Fibroblast of the aortic adventitia (primary cell): ENCODE results near the gene TMCO4. TPM values are rescaled to one million over a fixed set of nuclear protein-coding genes. Genes with fewer than 3 reads are reported as not detected.
A peak's percentile ranks its signal among the peaks of the same experiment; 100 is the strongest.

Source experiments
- DNase-seq: peaks from one replicate; pipeline ENCODE4 v3.0.0-alpha.2; 2010; ENCODE audit warnings: low read depth
- H3K4me3 ChIP-seq: 2 replicates; pipeline ENCODE4 v1.5.1; 2011; ENCODE audit warnings: low read depth, mild to moderate bottlenecking, control low read depth, low read length, moderate library complexity
- total RNA-seq: library from RNA; depleted of rRNA; stranded (reverse); fragments of >200 nt; gene quantifications from 2 replicates; pipeline ENCODE4 v1.2.3, GENCODE V29; 2012; ENCODE audit warnings: low replicate concordance
- TF ChIP-seq, protein P1 (sequence below): IDR thresholded peaks from 2 replicates; pipeline ENCODE4 v1.5.1; 2011; ENCODE audit warnings: mild to moderate bottlenecking, low read length, control low read depth, inconsistent platforms; ENCODE audit not compliant: insufficient read depth

TMCO4 gene
- total RNA-seq, 1 donor = 30.9 TPM

DNA sequence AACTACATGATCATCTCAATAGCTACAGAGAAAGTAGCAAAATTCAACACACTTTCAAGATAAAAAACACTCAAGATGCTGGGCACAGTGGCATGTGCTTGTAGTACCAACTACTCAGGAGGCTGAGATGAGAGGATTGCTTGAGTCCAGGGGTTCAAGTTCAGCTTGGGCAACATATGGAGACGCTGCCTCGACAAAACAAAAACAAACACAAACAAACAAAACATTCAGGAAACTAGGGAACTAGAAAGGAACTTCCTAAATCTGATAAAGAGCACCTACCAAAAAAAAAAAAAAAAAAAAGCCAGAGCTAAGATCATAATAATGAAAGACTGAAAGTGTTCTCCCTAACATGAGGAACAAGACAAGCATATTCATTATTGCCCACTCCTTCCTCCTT, 38.1 kb upstream of the TMCO4 start:
- TF ChIP-seq, protein P1, sequence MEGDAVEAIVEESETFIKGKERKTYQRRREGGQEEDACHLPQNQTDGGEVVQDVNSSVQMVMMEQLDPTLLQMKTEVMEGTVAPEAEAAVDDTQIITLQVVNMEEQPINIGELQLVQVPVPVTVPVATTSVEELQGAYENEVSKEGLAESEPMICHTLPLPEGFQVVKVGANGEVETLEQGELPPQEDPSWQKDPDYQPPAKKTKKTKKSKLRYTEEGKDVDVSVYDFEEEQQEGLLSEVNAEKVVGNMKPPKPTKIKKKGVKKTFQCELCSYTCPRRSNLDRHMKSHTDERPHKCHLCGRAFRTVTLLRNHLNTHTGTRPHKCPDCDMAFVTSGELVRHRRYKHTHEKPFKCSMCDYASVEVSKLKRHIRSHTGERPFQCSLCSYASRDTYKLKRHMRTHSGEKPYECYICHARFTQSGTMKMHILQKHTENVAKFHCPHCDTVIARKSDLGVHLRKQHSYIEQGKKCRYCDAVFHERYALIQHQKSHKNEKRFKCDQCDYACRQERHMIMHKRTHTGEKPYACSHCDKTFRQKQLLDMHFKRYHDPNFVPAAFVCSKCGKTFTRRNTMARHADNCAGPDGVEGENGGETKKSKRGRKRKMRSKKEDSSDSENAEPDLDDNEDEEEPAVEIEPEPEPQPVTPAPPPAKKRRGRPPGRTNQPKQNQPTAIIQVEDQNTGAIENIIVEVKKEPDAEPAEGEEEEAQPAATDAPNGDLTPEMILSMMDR = no peak
- DNase-seq = no peak
- no peak overlapping the region for H3K4me3 ChIP-seq

DNA sequence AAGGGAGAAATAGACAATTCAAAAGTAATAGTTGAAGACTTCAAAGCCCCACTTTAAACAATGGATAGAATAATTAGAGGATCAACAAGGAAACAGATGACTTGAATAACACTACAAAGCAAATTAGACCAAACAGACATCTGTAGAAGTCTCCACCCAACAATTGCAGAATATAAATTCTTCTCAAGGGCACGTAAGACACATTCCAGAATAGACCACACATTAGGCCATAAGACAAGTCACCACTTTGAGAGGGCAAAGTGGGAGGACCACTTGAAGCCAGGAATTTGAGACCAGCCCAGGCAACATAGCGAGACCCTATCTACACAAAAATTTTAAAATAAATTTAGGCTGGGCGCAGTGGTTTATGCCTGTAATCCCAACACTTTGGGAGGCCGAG, 35.9 kb upstream of the TMCO4 start:
- DNase-seq = no peak
- TF ChIP-seq, protein P1 = no peak
- no peak overlapping the region for H3K4me3 ChIP-seq

DNA sequence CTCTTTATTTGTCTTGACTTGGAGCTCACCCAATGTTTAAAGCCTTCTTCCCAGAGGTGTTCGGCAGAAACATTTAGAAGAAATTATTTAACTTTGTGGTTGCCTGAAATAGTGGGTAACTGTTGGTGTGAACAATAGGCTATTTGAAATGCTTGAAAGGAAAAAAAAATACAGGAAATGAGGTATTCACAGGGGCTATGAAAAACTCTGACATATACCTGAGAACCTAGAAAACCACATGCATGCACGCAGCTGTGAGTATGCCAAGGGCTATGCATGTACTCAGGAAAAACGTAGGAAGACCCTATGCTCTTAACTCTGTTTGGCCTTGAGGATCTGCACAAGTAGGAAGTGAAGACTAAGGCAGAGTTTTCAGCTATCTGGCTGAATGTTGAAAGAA, 31.7 kb upstream of the TMCO4 start:
- no peak overlapping the region for H3K4me3 ChIP-seq
- DNase-seq = no peak
- TF ChIP-seq, protein P1 = no peak

DNA sequence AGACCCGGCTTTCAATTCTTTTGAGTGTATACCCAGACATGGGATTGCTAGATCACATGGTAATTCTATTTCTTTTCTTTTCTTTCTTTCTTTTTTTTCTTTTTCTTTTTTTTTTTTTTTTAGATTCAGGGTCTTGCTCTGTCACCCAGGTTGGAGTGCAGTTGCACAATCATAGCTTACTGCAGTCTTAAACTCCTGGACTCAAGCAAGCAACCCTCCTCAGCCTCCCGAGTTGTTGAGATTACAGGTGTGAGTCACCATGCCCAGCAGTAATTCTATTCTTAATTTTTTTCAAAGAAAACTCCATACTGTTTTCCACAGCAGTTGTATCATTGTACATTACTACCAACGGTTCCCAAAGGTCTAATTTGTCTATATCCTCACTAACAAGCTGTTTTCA, 28.8 kb upstream of the TMCO4 start:
- no peak overlapping the region for H3K4me3 ChIP-seq
- TF ChIP-seq, protein P1 = no peak
- peak; percentile 32 for DNase-seq

DNA sequence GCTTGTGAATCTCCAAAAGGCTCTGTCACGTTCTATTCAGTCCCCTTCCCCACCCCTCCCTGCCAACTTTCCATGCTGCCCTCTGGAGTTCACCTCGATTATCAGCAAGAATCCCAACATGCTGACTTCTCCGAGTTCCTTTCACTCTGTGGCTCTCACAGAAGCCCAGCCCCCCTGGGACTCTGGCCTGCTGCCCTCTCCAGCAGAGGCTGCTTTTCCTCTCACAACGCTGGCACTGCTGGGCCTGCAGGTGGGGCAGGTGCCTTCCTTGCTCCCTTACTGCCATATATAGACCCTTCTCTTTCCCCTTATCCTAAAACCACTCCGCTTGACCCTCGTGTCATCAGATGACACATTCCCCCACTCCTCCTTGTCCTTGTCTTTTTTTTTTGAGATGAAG, 25.6 kb upstream of the TMCO4 start:
- H3K4me3 ChIP-seq = no peak overlapping the region
- TF ChIP-seq, protein P1 = no peak
- DNase-seq = no peak

DNA sequence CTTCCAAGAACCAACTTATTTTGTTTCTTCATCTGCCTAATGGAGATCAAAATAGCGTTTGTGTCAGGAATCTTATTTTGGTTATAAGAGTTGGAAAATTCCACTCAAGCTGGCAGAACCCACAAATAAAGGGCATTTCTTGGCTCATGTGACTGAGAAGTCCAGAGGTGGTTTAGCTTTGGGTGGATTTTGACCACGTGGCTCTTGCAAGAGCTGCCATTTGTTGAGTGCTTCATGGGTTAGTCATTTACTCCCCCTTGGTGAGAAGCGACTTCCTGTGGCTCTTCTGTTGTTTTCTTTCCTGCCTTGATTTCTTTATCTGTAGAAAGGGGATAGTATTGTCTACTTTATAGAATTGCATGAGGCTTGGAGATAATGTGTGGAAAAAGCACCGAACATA, 24.8 kb upstream of the TMCO4 start:
- TF ChIP-seq, protein P1 = no peak
- DNase-seq = peak; percentile 9
- no peak overlapping the region for H3K4me3 ChIP-seq

DNA sequence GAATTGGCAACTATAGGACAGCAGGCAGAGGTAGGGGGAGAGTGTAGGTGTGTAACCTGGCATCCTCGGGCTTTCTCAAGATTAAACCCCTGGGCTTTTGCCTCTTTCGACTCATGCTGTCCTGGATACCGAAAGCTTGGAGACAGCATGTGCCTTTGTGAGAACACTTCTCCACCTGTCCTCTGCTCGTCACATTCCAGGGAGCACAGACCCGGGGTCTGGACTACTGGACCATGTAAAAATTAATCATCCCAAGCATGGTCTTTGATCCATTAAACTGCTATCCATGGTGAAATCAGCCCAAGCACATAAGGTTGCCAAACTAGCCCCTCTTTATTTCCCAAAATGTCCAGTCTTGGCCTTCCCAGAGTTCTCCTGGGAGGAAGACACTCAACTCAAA, 24.3 kb upstream of the TMCO4 start:
- H3K4me3 ChIP-seq = no peak overlapping the region
- DNase-seq = no peak
- TF ChIP-seq, protein P1 = no peak
